GM19438 (cell line): ENCODE results near the gene PLS1.
"Not testable (repeated sequence)": the region's sequence is repeated elsewhere in the genome, so short reads cannot be mapped to it uniquely, and the experiment has no call there.

ENCODE experiments used
- ATAC-seq: cut with Tn5 transposase; IDR thresholded peaks from one replicate; pipeline ENCODE4 v1.9.1; 2021; ENCODE audit warnings: low read depth; ENCODE audit not compliant: unreplicated experiment

The PLS1 gene

GRCh38 chr3:142595951-142596725, at the start of gene PLS1:
PLS1 (plus strand) TSS chr3:142596393; CDS start chr3:142664238, 67,845 bp downstream.
- peak; percentile 79 for ATAC-seq

GRCh38 chr3:142549986-142550385, 46.2 kb upstream of the PLS1 start:
- ATAC-seq, result no peak

- not testable (repeated sequence) for ATAC-seq
Measured at GRCh38 chr3:142552579-142552978, 43.6 kb upstream of the PLS1 start.

GRCh38 chr3:142553741-142554140, 42.5 kb upstream of the PLS1 start:
- ATAC-seq, result no peak

GRCh38 chr3:142560118-142560517, 36.1 kb upstream of the PLS1 start:
- no peak for ATAC-seq

- no peak for ATAC-seq
Measured at GRCh38 chr3:142563496-142563997, 32.6 kb upstream of the PLS1 start.

- ATAC-seq, result no peak
Measured at GRCh38 chr3:142566096-142566495, 30.1 kb upstream of the PLS1 start.

GRCh38 chr3:142568393-142569017, 27.7 kb upstream of the PLS1 start:
- ATAC-seq, result no peak

GRCh38 chr3:142569422-142569821, 26.8 kb upstream of the PLS1 start:
- ATAC-seq, result not testable (repeated sequence)

- not testable (repeated sequence) for ATAC-seq
Measured at GRCh38 chr3:142574223-142574622, 22.0 kb upstream of the PLS1 start.

GRCh38 chr3:142574665-142575064, 21.5 kb upstream of the PLS1 start:
- ATAC-seq, result no peak

GRCh38 chr3:142576792-142577191, 19.4 kb upstream of the PLS1 start:
- ATAC-seq, result no peak

GRCh38 chr3:142577696-142578328, 18.4 kb upstream of the PLS1 start:
- no peak for ATAC-seq

GRCh38 chr3:142578329-142579223, 17.6 kb upstream of the PLS1 start, which contains the start of gene ATR:
ATR (minus strand) TSS chr3:142578733; CDS start chr3:142578704, 29 bp downstream.
- ATAC-seq, result peak; percentile 93

- no peak for ATAC-seq
Measured at GRCh38 chr3:142580061-142580423, 16.2 kb upstream of the PLS1 start.

GRCh38 chr3:142581070-142581469, 15.1 kb upstream of the PLS1 start:
- not testable (repeated sequence) for ATAC-seq

- ATAC-seq, result no peak
Measured at GRCh38 chr3:142586803-142587406, 9.3 kb upstream of the PLS1 start.

- no peak for ATAC-seq
Measured at GRCh38 chr3:142588703-142589102, 7.5 kb upstream of the PLS1 start.

GRCh38 chr3:142592268-142592667, 3.9 kb upstream of the PLS1 start:
- ATAC-seq, result not testable (repeated sequence)

- ATAC-seq, result no peak
Measured at GRCh38 chr3:142595141-142595540, 1.1 kb upstream of the PLS1 start.
